ENCODE measurements around the gene ZNF3. TPM values are rescaled to one million over a fixed set of nuclear protein-coding genes. Genes with fewer than 3 reads are reported as not detected.

Gene ZNF3
- polyA plus RNA-seq, 3 donors: 7.1 to 13.4 (median 8.9) TPM

DNA sequence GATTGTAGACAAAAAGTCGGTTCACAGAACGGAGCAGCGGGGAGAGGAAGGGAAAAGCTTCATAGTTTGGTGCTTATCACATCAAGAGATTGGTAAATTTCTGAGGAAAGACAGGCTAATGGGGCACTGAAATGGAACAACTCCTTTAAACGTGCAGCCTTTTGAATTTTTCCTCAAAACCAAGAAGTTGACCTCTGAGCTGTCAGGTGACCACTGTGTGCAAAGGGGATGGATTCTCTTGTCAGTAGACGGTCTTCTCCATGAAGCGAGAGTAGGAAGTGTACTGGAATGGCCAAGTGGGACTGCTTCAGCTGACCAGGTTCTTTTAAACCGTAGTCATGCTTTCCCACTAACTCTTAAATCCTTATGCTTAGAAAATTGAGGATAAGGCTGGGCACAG, 43.2 kb downstream of the ZNF3 start:
- no peaks in the 10 kb centered on the region for H4K20me1 ChIP-seq (ENCODE audit: insufficient read depth, low read length)
- H3K79me2 ChIP-seq (ENCODE audit: insufficient read depth, low read length): no peaks in the 10 kb centered on the region
- peaks cover 10% of the 10 kb centered on the region for H3K4me1 Mint-ChIP-seq
- peaks cover 0 to 4% of the 10 kb centered on the region in 2 donors for H3K4me1 ChIP-seq (ENCODE audit: control insufficient read depth in 1 of 2, insufficient read depth in 2 of 2, low read length in 2 of 2)
- no peak overlapping the region for H2AFZ ChIP-seq (ENCODE audit: insufficient read depth, low read depth, low read length, poor library complexity, severe bottlenecking)
- no peak overlapping the region for H3K27ac Mint-ChIP-seq
- DNase-seq: no peak
- 93% methylated on average over 3 of the region's 7 CpGs for WGBS (ENCODE audit: insufficient coverage)
- H3K27me3 ChIP-seq (ENCODE audit: control insufficient read depth in 2 of 2, insufficient read depth in 2 of 2, low read length in 2 of 2): no peaks in the 10 kb centered on the region
- H3K9ac ChIP-seq (ENCODE audit: insufficient read depth, low read length, poor library complexity, severe bottlenecking): no peak overlapping the region
- no peaks in the 10 kb centered on the region for H3K9me3 ChIP-seq (replicated peaks in 1 of 2; ENCODE audit: control insufficient read depth in 1 of 2, insufficient read depth in 1 of 2, low read length in 2 of 2)
- intact Hi-C loops (cut with micrococcal nuclease): no loop called here
- no peak overlapping the region for H3K4me3 Mint-ChIP-seq
- TF ChIP-seq, protein P1, sequence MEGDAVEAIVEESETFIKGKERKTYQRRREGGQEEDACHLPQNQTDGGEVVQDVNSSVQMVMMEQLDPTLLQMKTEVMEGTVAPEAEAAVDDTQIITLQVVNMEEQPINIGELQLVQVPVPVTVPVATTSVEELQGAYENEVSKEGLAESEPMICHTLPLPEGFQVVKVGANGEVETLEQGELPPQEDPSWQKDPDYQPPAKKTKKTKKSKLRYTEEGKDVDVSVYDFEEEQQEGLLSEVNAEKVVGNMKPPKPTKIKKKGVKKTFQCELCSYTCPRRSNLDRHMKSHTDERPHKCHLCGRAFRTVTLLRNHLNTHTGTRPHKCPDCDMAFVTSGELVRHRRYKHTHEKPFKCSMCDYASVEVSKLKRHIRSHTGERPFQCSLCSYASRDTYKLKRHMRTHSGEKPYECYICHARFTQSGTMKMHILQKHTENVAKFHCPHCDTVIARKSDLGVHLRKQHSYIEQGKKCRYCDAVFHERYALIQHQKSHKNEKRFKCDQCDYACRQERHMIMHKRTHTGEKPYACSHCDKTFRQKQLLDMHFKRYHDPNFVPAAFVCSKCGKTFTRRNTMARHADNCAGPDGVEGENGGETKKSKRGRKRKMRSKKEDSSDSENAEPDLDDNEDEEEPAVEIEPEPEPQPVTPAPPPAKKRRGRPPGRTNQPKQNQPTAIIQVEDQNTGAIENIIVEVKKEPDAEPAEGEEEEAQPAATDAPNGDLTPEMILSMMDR (IDR thresholded peaks at IDR 0.05): no peak
- no peak overlapping the region for H3K4me2 ChIP-seq (replicated peaks; ENCODE audit: extremely low read depth, low read length, poor library complexity, severe bottlenecking)
- peaks cover 0 to 6% (median 0%) of the 10 kb centered on the region in 3 donors for H3K27me3 Mint-ChIP-seq (ENCODE audit: low read depth in 3 of 3)
- peaks cover 0 to 5% (median 0%) of the 10 kb centered on the region in 7 donors for H3K9me3 Mint-ChIP-seq
- no peak overlapping the region for H3K27ac ChIP-seq (ENCODE audit: low read depth in 1 of 2, low read length in 2 of 2)
- H3K4me3 ChIP-seq (replicated peaks in 1 of 3; ENCODE audit: low read depth in 2 of 3, low read length in 3 of 3): no peak overlapping the region
- H3K36me3 ChIP-seq (replicated peaks in 1 of 2; ENCODE audit: control insufficient read depth in 1 of 2, insufficient read depth in 2 of 2, low read length in 2 of 2): peaks cover 32 to 50% of the 10 kb centered on the region in 2 donors
- H3K36me3 Mint-ChIP-seq: peaks cover 44 to 53% of the 10 kb centered on the region in 2 donors

DNA sequence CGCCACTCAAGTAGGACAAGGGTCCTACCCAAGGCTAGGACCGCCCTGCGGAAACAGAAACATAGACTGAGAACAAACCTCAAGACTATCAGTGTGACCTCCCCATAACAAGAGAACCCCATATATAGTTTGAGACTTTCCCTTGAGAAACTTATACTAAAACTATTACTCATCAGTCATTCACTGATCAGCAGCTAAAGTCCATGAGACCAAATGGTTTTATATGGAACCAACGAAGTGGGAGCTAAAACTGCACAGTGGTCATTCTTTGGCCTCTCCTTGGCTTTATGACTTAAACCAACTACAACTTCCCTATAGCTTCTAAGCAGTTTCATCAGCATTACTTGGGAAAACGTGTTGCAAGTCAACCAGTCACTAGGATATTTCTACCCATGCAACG, 45.6 kb downstream of the ZNF3 start:
- H3K27ac Mint-ChIP-seq: no peak overlapping the region
- H3K4me1 ChIP-seq (ENCODE audit: control insufficient read depth in 1 of 2, insufficient read depth in 2 of 2, low read length in 2 of 2): peaks cover 0 to 4% of the 10 kb centered on the region in 2 donors
- no peak overlapping the region for H3K4me3 Mint-ChIP-seq
- peaks cover 0 to 6% (median 2%) of the 10 kb centered on the region in 3 donors for H3K27me3 Mint-ChIP-seq (ENCODE audit: low read depth in 3 of 3)
- H2AFZ ChIP-seq (ENCODE audit: insufficient read depth, low read depth, low read length, poor library complexity, severe bottlenecking): no peak overlapping the region
- H3K9ac ChIP-seq (ENCODE audit: insufficient read depth, low read length, poor library complexity, severe bottlenecking): no peak overlapping the region
- intact Hi-C loops (cut with micrococcal nuclease): no loop called here
- DNase-seq: no peak
- 50% methylated on average over 1 of the region's 6 CpGs for WGBS (ENCODE audit: insufficient coverage)
- no peaks in the 10 kb centered on the region for H3K79me2 ChIP-seq (ENCODE audit: insufficient read depth, low read length)
- H3K4me1 Mint-ChIP-seq: peaks cover 6% of the 10 kb centered on the region
- H3K9me3 ChIP-seq (replicated peaks in 1 of 2; ENCODE audit: control insufficient read depth in 1 of 2, insufficient read depth in 1 of 2, low read length in 2 of 2): no peaks in the 10 kb centered on the region
- TF ChIP-seq, protein P1 (IDR thresholded peaks at IDR 0.05): no peak
- no peak overlapping the region for H3K4me3 ChIP-seq (replicated peaks in 1 of 3; ENCODE audit: low read depth in 2 of 3, low read length in 3 of 3)
- H3K4me2 ChIP-seq (replicated peaks; ENCODE audit: extremely low read depth, low read length, poor library complexity, severe bottlenecking): no peak overlapping the region
- peaks cover 53 to 74% of the 10 kb centered on the region in 2 donors for H3K36me3 ChIP-seq (replicated peaks in 1 of 2; ENCODE audit: control insufficient read depth in 1 of 2, insufficient read depth in 2 of 2, low read length in 2 of 2)
- H4K20me1 ChIP-seq (ENCODE audit: insufficient read depth, low read length): no peaks in the 10 kb centered on the region
- peaks cover 63 to 76% of the 10 kb centered on the region in 2 donors for H3K36me3 Mint-ChIP-seq
- no peak overlapping the region for H3K27ac ChIP-seq (ENCODE audit: low read depth in 1 of 2, low read length in 2 of 2)
- no peaks in the 10 kb centered on the region for H3K27me3 ChIP-seq (ENCODE audit: control insufficient read depth in 2 of 2, insufficient read depth in 2 of 2, low read length in 2 of 2)
- H3K9me3 Mint-ChIP-seq: no peaks in the 10 kb centered on the region

Measured in CD14-positive monocyte (primary cell).